K562 (cell line): ENCODE measurements around the gene RAB13. TPM values are rescaled to one million over a fixed set of nuclear protein-coding genes. Genes with fewer than 3 reads are reported as not detected.

Experiments used
- ATF2 ChIP-seq: sonication (generic); formaldehyde crosslinking; IDR thresholded peaks from 2 replicates; pipeline ENCODE4 v1.8.1; 2022; ENCODE audit warnings: missing genetic modification reagents
- CTBP1 ChIP-seq: fragments of 450-650 bp; IDR thresholded peaks from 2 replicates; pipeline ENCODE4 v1.6.1; 2016; ENCODE audit warnings: borderline replicate concordance
- CTCF ChIP-seq, 3 experiments: IDR thresholded peaks in 2 of 3; conservative IDR thresholded peaks in 1 of 3; 2 replicates each; pipeline ENCODE4 v1.5.1; 2011 to 2012; ENCODE audit warnings: low read length in 3 of 3, mild to moderate bottlenecking in 3 of 3, control low read depth in 2 of 3, improper control_type of control experiment in 1 of 3, inconsistent platforms in 1 of 3, low read depth in 1 of 3, mixed read lengths in 1 of 3, moderate library complexity in 1 of 3; ENCODE audit not compliant: insufficient read depth in 2 of 3
- EP300 ChIP-seq: IDR thresholded peaks from 2 replicates; pipeline ENCODE4 v1.6.1; 2012; ENCODE audit warnings: low read length, improper control_type of control experiment
- FOXJ3 ChIP-seq: sonication (generic); formaldehyde crosslinking; IDR thresholded peaks from 2 replicates; pipeline ENCODE4 v1.4.0; 2020; ENCODE audit warnings: mild to moderate bottlenecking, missing genetic modification reagents
- FOXP1 ChIP-seq: sonication (generic); formaldehyde crosslinking; IDR thresholded peaks from 2 replicates; pipeline ENCODE4 v1.8.0; 2022; ENCODE audit warnings: mild to moderate bottlenecking, missing genetic modification reagents
- GABPA ChIP-seq: fragments of 200-800 bp; sonication (Bioruptor generic); conservative IDR thresholded peaks from 2 replicates; pipeline ENCODE4 v1.6.1; 2016; ENCODE audit warnings: low read depth, missing genetic modification characterization, missing compliant biosample characterization
- MBD2 ChIP-seq: sonication (generic); IDR thresholded peaks from 2 replicates; pipeline ENCODE4 v1.6.1; 2016; ENCODE audit warnings: low read depth, borderline replicate concordance
- MLLT1 ChIP-seq, 2 experiments: fragments of 450-650 bp; IDR thresholded peaks; 2 replicates each; pipeline ENCODE4 v1.6.1; 2016
- MTA3 ChIP-seq: fragments of 450-650 bp; formaldehyde crosslinking; IDR thresholded peaks from 2 replicates; pipeline ENCODE4 v1.6.1; 2017; ENCODE audit warnings: mild to moderate bottlenecking, borderline replicate concordance
- MTF1 ChIP-seq: fragments of 250-450 bp; sonication (Bioruptor Pico); IDR thresholded peaks from 2 replicates; pipeline ENCODE4 v1.9.0; 2021; ENCODE audit warnings: moderate library complexity, mild to moderate bottlenecking, inconsistent platforms, borderline replicate concordance
- NCOR1 ChIP-seq: fragments of 450-650 bp; IDR thresholded peaks from 2 replicates; pipeline ENCODE4 v1.6.1; 2016; ENCODE audit warnings: mild to moderate bottlenecking, moderate library complexity
- PHB ChIP-seq: fragments of 250-450 bp; sonication (Bioruptor Pico); IDR thresholded peaks from 2 replicates; pipeline ENCODE4 v1.5.0; 2021
- POLR2B ChIP-seq: fragments of 450-650 bp; IDR thresholded peaks from 2 replicates; pipeline ENCODE4 v1.6.1; 2018; ENCODE audit warnings: low read depth; ENCODE audit not compliant: partially characterized antibody
- POLR2H ChIP-seq: IDR thresholded peaks from 2 replicates; pipeline ENCODE4 v1.6.1; 2016; ENCODE audit warnings: missing genetic modification characterization, low read depth, mild to moderate bottlenecking, control low read depth, missing compliant biosample characterization, moderate library complexity
- SMAD1 ChIP-seq: fragments of 150-350 bp; IDR thresholded peaks from 2 replicates; pipeline ENCODE4 v1.6.1; 2014; ENCODE audit warnings: low read length, low read depth; ENCODE audit not compliant: partially characterized antibody
- SMARCE1 ChIP-seq: fragments of 450-650 bp; IDR thresholded peaks from 2 replicates; pipeline ENCODE4 v1.7.1; 2016; ENCODE audit warnings: mild to moderate bottlenecking
- SUPT5H ChIP-seq: fragments of 450-650 bp; IDR thresholded peaks from 2 replicates; pipeline ENCODE4 v1.6.1; 2016
- YY1 ChIP-seq, 3 experiments: IDR thresholded peaks; 2 replicates each; pipeline ENCODE4 v1.6.1; 2011; ENCODE audit warnings: low read length in 2 of 3, mild to moderate bottlenecking in 2 of 3, moderate library complexity in 2 of 3, borderline replicate concordance in 1 of 3, control low read depth in 1 of 3, low read depth in 1 of 3; ENCODE audit not compliant: insufficient read depth in 3 of 3, insufficient replicate concordance in 2 of 3, control insufficient read depth in 1 of 3, insufficient read length in 1 of 3; ENCODE audit errors: extremely low read depth in 1 of 3
- ZBTB8A ChIP-seq: fragments of 450-650 bp; IDR thresholded peaks from 2 replicates; pipeline ENCODE4 v1.6.1; 2018; ENCODE audit warnings: mild to moderate bottlenecking, moderate library complexity; ENCODE audit not compliant: partially characterized antibody
- ZBTB9 ChIP-seq: fragments of 450-650 bp; formaldehyde crosslinking; IDR thresholded peaks from 2 replicates; pipeline ENCODE4 v1.4.0; 2020; ENCODE audit warnings: mild to moderate bottlenecking, moderate library complexity
- ZNF707 ChIP-seq: fragments of 250-450 bp; sonication (Bioruptor Pico); conservative IDR thresholded peaks from 2 replicates; pipeline ENCODE4 v1.8.0; 2022; ENCODE audit warnings: inconsistent platforms, mild to moderate bottlenecking, moderate library complexity
- polyA plus RNA-seq, 8 experiments: library from polyadenylated mRNA; depleted of rRNA in 4 of 8; stranded (reverse) in 5 of 8; unstranded in 3 of 8; fragments of >200 nt; fragmentation: Nextera tagmentation in 2 of 8; fragmentation: Illumina TruSeq in 1 of 8; extraction: Ambion mirVana in 2 of 8; extraction: Trizol in 1 of 8; gene quantifications; 2 replicates each; pipeline versions ENCODE4 v1.2.1 to v1.2.3, GENCODE V29; 2011 to 2014; ENCODE audit warnings: inconsistent platforms in 1 of 8, missing spikeins in 1 of 8
- total RNA-seq, 7 experiments: library from RNA; depleted of rRNA in 6 of 7; stranded (reverse); fragments of >200 nt in 6 of 7; fragmentation: Illumina TruSeq in 2 of 7; extraction: Trizol in 2 of 7; gene quantifications; 2 replicates each; pipeline versions ENCODE4 v1.2.1 to v1.2.3, GENCODE V29; 2011 to 2021; ENCODE audit warnings: low replicate concordance in 1 of 7

The RAB13 gene
- total and polyA plus RNA-seq, 9 of the 15 experiments (the other 6 are each of a cell fraction or from before 2014, with no cell fraction given) = 22.3 to 100 (median 39.8) TPM

- TF ChIP-seq GABPA (peak; percentile 96), MBD2 (peak; percentile 94; the same call in 1 of the 2 replicates), NCOR1 (peak; percentile 67), ZBTB9 (CRISPR knock-in tag) (0 out of 2 replicates have a peak, but pooled peaks have one; percentile 43), YY1 (IDR thresholded peaks at IDR 0.05; ENCODE audit: borderline replicate concordance in 1 of 3, control insufficient read depth in 1 of 3, extremely low read depth in 1 of 3, insufficient read depth in 3 of 3, insufficient read length in 1 of 3, insufficient replicate concordance in 2 of 3, low read depth in 1 of 3, low read length in 2 of 3) (peak; percentile 94 to 98 (median 98)), SMAD1 (peak; percentile 97), FOXJ3 (CRISPR knock-in tag) (no peak), MLLT1 (IDR thresholded peaks at IDR 0.05) (peak; percentile 87 to 90), CTCF (IDR thresholded peaks at IDR 0.05 in 2 of 3, conservative IDR thresholded peaks at IDR 0.05 in 1 of 3; ENCODE audit: insufficient read depth in 2 of 3, low read depth in 1 of 3, low read length in 3 of 3) (peak in 1 of 3 experiments; percentile 26; a peak in 1 of 6 replicates), POLR2B (peak; percentile 100), MTF1 (0 out of 2 replicates have a peak, but pooled peaks have one; percentile 37), MTA3 (peak; percentile 99), FOXP1 (peak; percentile 89), PHB (0 out of 2 replicates have a peak, but pooled peaks have one; percentile 26), SMARCE1 (0 out of 2 replicates have a peak, but pooled peaks have one; percentile 14), CTBP1 (peak; percentile 58; the same call in 1 of the 2 replicates), EP300 (peak; percentile 53; the same call in 1 of the 2 replicates), POLR2H (peak; percentile 99), SUPT5H (peak; percentile 100), ATF2 (no peak), ZNF707 (CRISPR knock-in tag) (peak; percentile 51; the same call in 1 of the 2 replicates), ZBTB8A (no peak)
These were observed 4.5 kb upstream of the RAB13 start, which contains the start of gene RPS27 (continued) for GRCh38 chr1:153990468-153991150.
